HG03520 (cell line): ENCODE data around the gene GJB6.

Source experiments
- ATAC-seq: cut with Tn5 transposase; IDR thresholded peaks from one replicate; pipeline ENCODE4 v1.9.1; 2021; ENCODE audit warnings: mild to moderate bottlenecking, moderate library complexity; ENCODE audit not compliant: unreplicated experiment

The GJB6 gene

DNA sequence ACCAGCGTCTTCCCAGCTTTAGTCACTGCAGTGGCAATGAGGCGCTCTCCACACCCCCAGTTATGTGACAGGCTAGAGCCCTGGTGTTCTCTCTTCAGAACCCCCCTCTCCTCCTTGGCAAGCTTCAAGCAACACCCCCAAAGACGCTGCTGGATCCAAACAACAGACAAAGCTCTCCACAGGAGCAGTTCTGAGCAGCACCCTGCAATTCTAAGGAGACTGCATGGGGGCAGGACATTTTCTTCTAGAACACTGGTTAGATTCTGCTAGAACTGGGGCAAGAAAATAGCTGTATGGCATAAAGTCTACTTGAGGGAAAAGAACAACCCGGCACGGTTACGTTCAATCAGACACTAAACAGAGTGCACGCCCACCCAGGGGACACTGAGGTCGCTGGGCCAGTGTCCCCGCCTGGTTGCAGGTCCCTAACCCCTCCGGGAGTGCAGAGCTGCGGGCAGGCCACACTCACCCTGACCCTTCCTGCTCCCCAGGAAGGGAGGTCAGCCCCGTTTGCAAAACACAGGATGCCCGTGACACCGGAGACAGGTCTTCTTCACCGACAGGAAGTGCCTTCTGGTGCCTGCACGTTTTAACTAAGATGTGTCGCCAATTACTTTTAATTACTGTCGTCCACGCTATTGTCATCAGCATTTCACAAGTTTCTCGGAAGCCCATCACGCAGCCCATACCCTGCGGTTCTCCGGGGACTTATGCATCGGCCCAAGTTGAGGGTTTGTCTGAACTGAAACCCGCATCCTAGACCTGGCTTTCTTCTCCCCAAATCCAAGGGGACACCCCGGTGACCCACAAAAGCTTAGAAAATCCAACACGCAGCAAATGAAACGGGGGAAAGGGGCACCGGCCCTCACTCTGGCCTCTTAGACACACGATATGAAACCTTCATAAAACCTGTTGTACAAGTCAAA lies 943 bp downstream of the GJB6 start:
- ATAC-seq = no peak

DNA sequence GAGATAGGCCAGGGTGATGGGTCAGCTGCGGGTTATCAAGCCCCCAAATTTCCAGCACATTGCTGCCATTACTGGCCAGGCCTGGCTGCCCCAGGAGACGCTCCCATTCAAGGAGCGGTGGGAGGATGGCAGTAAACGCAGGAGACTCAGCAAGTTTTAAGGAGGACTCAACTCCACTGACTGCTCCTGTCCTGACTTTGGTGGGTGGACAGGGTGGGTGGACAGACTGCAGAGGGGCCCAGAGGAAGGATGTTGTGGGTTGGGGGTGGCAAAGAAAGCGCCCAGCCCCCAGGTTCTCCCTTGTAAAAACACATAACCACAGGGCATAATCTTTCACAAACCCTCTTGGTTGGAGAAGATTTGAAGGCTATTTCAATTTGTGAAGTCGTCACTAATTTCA lies 4.4 kb downstream of the GJB6 start:
- ATAC-seq = no peak

DNA sequence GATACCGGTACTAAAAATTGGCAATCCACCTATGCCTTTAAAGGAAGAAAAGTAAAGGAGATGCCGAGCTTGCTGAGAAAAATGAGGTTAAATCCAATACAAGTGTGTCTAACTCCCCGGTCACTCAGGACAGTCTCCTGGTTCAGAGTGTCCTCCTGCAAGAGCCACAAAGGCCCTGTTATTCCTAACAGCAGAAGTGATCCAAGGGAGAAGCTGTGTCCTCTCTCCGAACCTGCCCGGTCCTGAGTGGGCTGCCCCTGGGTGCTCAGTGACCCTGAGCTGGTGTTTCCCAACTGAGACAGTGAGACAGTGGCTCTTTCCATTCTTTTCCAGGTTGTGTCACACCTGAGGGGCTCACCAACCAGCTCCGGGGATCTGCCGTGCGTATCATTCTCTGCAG lies 4.8 kb downstream of the GJB6 start:
- ATAC-seq = no peak

DNA sequence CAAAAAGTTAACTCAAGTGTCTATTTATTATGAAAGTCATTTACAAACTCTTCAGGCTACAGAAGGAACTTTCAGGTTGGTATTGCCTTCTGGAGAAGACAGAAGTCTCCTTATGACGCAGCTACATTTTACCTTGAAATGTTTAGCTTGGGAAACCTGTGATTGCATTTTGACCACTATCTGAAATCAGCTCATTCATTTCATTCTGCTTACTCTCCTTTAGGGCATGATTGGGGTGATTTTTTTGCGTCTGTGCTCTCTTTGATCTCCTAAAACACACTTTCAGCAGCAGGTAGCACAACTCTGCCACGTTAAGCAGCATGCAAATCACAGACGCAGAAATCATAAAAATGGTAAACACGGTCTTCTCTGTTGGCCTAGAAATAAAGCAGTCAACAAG lies 9.6 kb downstream of the GJB6 start:
- no peak for ATAC-seq

DNA sequence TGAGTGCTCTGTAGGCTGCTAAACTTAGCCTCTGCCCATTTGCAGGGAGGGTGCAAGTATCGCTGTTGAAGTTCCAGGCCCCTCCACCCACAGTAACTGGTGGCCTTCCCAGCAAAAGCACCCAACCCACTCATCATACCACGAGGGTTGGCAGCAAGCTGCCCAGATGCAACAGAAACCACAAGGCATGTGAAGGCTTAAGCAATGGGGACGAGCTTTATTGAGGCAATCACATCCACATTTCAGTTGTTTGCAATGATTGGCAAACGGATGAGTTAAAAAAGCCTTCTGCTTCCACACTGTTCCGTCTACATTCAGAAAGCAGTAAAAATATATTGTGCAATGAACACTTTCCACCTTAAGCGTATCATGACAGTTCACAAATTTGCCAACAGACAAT lies 10.3 kb downstream of the GJB6 start:
- no peak for ATAC-seq

DNA sequence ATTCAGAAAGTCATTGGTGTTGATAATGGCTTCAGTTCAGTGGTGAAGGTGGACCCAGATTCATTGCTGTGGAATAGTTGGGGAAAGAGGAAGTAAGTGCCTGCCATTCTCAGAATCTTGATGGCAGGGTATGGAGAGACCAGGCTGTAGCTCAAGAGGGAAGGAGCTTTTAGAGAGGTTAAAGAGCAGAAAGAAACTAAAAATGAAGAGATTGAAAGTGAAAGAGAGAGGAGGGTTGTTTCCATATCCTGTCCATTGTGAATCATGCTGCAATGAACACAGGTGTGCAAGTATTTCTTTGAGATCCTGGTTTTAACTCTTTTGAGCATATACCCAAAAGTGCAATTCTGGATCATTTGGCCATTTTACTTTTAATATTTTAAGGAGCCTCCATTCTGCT lies 12.5 kb downstream of the GJB6 start:
- ATAC-seq = no peak

DNA sequence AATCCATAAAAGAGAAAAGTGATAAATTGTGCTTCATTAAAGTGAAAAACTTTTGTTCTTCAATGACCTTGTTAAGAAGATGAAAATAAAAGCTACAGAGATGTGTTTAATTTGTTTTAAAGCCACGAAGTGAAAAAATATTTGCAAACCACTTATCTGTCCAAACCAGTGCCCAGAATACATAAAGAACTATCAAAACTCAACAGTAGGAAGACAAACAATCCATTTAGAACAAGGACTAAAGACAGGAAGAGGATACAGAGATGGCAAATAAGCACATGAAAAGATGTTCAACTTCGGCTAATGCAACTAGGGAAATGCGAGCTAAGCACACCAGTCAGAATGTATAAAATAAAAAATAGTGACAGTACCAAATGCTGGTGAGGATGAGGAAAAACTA lies 15.0 kb downstream of the GJB6 start:
- no peak for ATAC-seq

DNA sequence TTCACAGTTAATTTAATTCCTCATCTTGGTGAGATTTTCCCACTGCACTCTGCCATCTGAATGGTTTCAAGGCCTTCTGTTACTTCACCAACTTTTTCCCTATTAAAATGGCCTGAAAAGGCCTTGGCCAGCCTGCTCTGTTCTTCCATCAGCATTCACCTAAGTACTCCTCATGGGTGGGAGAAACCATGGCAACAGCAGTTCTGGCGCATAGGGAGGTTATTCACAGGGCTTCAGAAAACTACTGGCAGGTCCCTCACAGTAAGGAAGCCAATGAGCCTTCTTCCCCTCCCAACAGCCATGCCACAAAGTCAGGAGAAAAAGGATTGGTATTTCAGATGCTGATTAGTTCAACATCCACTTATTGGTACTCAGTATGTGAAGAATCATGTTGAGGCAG lies 22.2 kb downstream of the GJB6 start:
- ATAC-seq = no peak

DNA sequence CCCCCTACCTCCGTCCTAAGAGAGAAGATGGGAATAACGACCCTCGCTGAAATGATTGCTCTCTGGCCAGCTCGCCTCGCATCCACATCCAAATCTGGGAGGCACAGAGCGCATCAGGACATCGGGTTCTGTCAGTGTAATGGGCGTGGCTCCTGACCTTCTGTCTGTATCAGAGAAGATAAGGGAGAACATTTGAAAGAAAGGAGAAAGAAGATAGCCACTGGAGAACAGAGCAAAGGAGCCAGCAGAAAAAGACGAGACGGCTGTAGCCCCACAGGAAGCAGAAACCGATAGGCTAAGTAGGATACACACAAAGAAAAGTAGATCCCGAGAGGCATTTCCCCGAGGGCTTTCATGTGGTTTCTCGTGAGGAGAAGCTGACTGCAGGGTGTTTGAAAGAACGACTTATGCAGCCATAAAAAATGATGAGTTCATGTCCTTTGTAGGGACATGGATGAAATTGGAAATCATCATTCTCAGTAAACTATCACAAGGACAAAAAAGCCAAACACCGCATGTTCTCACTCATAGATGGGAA lies 25.4 kb downstream of the GJB6 start:
- no peak for ATAC-seq

DNA sequence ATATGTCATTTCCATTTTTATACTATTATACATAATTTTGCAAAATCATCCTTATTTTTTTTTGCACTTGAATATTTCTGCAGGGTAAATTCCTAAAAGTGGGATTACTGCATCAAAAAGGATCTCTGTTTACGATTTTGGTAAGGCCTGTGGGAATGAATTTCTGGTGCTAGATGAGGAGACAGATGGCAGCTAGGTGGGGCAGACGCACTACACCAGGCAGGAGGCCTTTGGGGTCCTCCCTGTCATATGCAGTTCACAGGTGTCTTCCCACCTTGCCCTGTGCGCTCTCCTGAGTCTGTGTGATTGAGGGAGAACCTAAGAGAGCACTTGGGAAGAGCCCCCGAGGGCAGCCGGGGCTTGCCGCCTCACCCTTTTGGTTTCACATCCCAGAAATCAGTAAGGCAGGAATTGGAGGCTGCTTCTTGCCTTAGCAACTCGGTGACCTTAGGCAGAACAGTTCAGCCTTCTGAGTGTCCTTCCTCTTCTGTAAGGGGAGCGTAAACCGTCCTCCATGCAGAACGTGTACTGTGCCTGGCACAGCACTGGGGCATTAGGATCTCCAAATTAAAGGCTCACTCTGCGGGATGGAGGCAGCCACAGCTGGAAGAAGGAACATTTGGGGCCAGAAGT lies 25.9 kb downstream of the GJB6 start:
- ATAC-seq = no peak

DNA sequence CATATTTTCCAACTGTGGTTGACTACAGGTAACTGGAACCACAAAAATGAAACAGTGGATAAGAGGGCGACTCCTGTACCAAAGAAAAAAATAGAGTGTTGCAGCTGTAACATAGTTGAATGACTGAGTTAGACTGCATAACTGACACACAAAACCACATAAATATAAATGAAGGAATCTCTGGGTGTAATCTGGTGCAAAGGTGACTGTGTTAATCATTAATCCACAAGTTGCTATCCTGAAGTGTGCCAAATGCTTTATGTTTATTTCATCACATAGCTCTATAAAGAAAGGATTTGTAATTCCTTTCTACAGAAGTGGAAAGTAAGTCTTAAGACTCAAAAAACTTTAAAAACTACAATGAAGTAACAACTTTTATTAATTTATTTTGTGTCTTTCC lies 33.3 kb downstream of the GJB6 start:
- ATAC-seq = no peak

DNA sequence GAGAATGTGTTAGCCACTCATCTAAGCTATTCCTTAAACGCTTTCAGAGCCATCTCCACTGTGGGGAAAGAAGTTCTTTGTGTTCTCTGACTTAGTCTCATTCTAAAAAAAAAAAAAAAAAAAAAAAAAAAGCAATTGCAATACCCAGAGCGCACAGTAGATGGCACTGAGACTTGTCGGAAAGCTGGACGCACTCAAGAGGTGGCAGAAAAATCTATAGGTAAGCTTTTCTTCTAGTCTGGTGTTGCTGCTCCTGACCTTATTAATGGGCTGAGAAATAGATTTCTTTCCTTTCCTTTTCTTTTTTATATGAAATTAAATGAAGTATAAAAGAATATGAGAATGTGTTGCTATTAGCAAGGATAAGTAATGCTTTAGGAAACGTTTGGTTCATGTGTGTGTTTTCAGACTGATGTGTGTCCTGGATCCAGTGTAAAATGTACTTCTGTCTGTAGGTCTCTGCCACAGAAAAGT lies 34.7 kb downstream of the GJB6 start:
- ATAC-seq = no peak

DNA sequence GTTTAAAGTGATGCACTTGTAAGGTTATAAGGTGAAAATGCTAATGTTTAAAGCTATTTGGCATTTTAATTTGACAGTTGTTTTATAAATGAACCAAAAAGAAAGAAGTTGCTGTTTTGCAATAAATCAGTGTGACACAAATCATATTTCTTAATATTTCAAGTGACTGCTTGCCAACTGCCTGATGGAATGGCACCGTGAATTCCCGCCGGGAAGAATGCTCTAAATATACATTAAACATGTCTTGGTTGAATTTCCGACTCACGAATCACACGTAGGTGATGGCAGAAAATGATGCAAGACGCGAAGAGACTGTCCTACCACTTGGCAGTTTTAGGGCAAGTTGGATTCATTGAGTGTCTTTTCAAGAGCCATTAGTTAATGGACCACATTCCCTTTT lies 36.3 kb downstream of the GJB6 start:
- ATAC-seq = no peak

DNA sequence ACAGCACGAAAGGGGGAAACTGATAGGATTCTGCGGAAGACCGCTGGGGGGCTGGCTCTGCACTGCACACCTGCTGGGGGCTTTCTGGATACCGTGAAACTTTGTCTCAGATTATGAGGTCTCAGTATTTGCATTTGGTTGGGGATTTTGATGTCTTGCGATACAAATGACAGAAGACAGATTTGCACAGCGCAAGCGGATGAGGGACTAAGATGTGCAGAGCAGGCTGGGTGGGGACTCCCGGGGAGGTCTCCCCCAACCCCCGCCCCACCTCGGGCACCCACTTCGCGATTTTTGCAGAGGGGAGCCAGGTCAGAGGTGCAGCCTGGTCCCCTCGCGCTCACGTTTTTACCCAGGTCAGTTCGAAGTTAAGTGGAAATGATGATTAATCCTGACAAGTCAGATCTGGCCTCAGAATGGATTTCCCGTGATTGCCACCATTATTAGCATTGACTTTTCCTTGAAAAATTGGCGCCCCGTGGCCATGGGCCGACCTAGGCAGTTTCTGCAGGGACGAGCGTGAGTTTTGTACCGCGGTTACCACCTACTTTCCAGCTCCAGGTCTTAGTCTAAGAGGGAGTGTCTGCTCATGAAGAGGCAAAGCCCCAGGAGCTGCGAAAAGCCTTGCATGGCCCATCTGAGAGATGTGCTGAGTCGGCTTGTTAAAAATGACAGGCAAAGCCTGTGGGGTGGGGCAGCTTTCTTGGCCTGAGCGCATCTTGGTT lies 38.0 kb downstream of the GJB6 start:
- no peak for ATAC-seq

DNA sequence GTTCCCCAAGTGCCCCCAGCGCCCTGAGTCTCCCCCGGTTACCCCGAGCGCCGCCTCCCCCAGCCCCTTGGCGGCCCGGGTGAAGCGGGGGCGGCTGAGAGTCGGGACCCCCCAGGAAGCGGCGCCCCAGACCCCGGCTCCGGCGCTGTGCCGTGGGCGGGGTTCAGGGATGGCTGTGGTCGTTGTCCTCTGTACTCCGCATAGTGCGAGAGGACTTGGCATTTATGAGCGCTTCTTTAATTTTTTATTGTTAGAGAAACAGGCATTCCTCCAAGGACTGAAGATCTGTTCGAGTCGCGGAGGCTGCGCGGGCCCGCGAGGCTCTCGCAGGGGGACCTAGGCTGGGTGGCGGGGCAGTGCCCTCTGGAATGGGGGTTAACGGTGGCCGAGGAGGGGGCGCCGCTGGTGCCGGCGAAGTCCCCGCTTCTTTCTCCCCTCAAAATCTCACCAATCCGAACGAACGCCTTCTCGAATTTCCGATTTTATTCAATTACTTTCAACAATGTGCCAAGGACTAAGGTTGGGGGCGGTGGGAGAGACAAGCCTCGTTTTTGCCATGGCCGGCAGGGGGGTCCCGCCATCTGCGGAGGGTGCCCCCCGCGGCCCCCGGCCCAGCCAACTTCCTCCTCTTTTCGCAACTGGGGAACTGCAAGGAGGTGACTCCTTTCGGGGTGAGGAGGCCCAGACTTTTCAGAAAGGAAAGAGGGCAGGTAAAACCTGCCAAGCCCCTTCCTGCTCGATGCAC lies 38.8 kb downstream of the GJB6 start:
- ATAC-seq = no peak

DNA sequence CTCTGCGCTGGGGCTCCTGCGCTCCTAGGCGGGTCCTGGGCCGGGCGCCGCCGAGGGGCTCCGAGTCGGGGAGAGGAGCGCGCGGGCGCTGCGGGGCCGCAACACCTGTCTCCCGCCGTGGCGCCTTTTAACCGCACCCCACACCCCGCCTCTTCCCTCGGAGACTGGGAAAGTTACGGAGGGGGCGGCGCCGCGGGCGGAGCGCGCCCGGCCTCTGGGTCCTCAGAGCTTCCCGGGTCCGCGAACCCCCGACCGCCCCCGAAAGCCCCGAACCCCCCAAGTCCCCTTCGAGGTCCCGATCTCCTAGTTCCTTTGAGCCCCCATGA lies 39.3 kb downstream of the GJB6 start, which contains the start of gene GJB2:
Gene GJB2, minus strand, starts transcription at position 103 of the 326 bp plus-strand sequence. CDS start 3,357 bp downstream, outside the sequence.
- ATAC-seq = no peak

DNA sequence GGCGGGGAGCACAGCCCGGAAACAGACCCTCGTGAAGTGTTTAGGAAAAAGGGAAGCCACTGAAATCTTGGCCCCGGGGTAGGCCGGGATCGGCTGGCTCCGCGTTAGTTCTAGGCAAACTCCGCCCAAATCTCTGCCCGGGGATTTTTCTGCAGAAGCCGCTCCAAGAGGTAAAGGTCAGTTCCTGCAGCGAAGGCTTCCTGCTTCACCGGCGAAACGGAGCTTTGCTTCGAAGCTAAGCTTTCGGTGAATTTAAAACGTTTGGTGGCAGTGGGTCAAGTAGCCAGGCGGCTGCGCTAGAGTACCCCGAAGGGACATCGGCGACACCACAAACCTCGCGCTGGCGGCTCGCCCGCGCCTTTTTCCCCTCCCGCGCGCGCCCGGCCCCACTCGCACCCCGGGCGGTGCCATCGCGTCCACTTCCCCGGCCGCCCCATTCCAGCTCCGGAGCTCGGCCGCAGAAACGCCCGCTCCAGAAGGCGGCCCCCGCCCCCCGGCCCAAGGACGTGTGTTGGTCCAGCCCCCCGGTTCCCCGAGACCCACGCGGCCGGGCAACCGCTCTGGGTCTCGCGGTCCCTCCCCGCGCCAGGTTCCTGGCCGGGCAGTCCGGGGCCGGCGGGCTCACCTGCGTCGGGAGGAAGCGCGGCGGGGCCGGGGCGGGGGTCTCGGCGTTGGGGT lies 39.8 kb downstream of the GJB6 start:
- ATAC-seq = no peak

DNA sequence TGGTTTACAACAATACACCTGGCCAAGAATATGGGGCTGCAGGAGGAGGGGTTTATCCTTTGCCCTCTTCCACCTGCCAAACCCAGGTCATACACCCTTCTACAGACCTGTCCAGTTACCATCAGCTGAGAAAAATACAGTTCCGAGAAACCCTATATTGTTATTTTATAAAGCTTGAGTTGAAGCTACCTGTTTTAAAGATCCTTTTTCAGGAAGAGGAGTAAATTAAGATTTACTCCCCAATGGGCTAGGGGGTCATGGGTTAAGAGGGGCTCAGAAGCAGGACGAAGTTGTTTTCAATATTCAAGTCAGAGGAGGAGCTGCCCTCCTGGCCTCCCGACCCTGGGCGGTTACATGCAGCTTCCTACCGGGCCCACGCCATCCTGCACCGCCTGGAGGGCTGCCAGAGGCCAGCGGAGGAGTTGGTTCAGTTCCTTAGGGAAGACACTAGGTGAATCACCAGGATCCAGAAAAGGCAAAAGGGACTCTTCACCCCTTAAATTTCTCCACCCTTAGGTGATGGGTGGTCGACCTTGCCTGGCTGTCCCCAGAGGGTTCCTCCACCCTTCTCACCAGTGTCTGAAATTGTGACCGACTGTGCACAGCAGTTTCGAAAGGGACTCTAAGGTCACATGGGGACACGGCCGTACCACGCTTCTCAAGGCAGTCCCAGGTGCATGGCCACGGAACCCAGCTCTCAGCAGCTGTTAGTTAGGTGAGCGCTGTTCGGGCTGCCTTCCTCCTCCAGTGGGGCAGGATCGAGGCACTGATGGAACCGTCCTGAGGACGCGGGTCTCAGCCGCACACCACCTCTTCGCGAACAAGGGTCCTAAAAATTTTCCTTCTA lies 40.6 kb downstream of the GJB6 start:
- ATAC-seq = no peak
